ENCODE data around the gene SUGP1. TPM values are rescaled to one million over a fixed set of nuclear protein-coding genes. Genes with fewer than 3 reads are reported as not detected.

Gene SUGP1
- total and polyA plus RNA-seq, 2 of the 13 experiments (the other 11 are each of a cell fraction or from before 2014, with no cell fraction given): 21.6 to 25.9 TPM

GRCh38 chr19:19240476-19240875 is 79.8 kb downstream of the SUGP1 start:
- in situ Hi-C loops (cut with HindIII; ENCODE audit: extremely low pct_ligation_motif_present, low pct_unique_long_range_greater_than_20kb) (no loop called here), intact Hi-C loops (cut with micrococcal nuclease; ENCODE audit: unreplicated experiment) (no loop called here)
- ATAC-seq: no peak
- POLR2A ChIA-PET: no interaction called here
- no peak for FAIRE-seq
- Histone ChIP-seq H3K27ac (ENCODE audit: extremely low read length, insufficient read depth, low read length) (no peak overlapping the region), H3K79me2 (ENCODE audit: insufficient read depth, low read length) (no peaks in the 10 kb centered on the region), H2AFZ (ENCODE audit: low read length) (no peak overlapping the region), H3K4me1 (ENCODE audit: insufficient read depth, low read length) (no peaks in the 10 kb centered on the region), H4K20me1 (ENCODE audit: insufficient read depth, low read length) (no peaks in the 10 kb centered on the region), H3K27me3 (ENCODE audit: control insufficient read depth in 1 of 2, insufficient read depth in 2 of 2, low read length in 2 of 2) (0 out of 5 replicates have a peak, but pooled peaks cover 0 to 9% of the 10 kb centered on the region in 2 experiments), H3K4me3 (replicated peaks in 1 of 3; ENCODE audit: insufficient read depth in 1 of 3, low read depth in 2 of 3, low read length in 3 of 3) (no peak overlapping the region), H3K4me2 (ENCODE audit: low read depth, low read length) (no peak overlapping the region), H3K36me3 (replicated peaks in 1 of 2; ENCODE audit: control insufficient read depth in 1 of 2, insufficient read depth in 2 of 2, low read length in 2 of 2) (no peaks in the 10 kb centered on the region), H3K9me3 (ENCODE audit: low read length) (no peaks in the 10 kb centered on the region), H3K9ac (ENCODE audit: insufficient read depth, low read depth, low read length) (no peak overlapping the region)
- 11% methylated on average over 8 of the region's 9 CpGs for WGBS (ENCODE audit: low lambda C conversion rate)
- DNase-seq (ENCODE audit: low spot score): no peak
- TF ChIP-seq HNRNPUL1 (IDR thresholded peaks at IDR 0.05; ENCODE audit: low read depth, low read length) (no peak), ZNF275 (CRISPR knock-in tag; IDR thresholded peaks at IDR 0.05; ENCODE audit: borderline replicate concordance) (no peak), ZNF569 (CRISPR knock-in tag; IDR thresholded peaks at IDR 0.05; ENCODE audit: borderline replicate concordance) (no peak), MTA1 (CRISPR knock-in tag; IDR thresholded peaks at IDR 0.05; ENCODE audit: borderline replicate concordance) (no peak)
- CTCF ChIA-PET (ENCODE audit: low intra/inter-chr PET ratio, low total read pairs): no interaction called here
- BruUV-seq (replicated peaks): no TSS peak

- Histone ChIP-seq H3K27ac (ENCODE audit: extremely low read length, insufficient read depth, low read length) (no peak overlapping the region), H3K4me1 (ENCODE audit: insufficient read depth, low read length) (no peaks in the 10 kb centered on the region), H3K4me2 (ENCODE audit: low read depth, low read length) (no peak overlapping the region), H3K79me2 (ENCODE audit: insufficient read depth, low read length) (no peaks in the 10 kb centered on the region), H3K36me3 (replicated peaks in 1 of 2; ENCODE audit: control insufficient read depth in 1 of 2, insufficient read depth in 2 of 2, low read length in 2 of 2) (no peaks in the 10 kb centered on the region), H3K4me3 (replicated peaks in 1 of 3; ENCODE audit: insufficient read depth in 1 of 3, low read depth in 2 of 3, low read length in 3 of 3) (no peak overlapping the region), H4K20me1 (ENCODE audit: insufficient read depth, low read length) (no peaks in the 10 kb centered on the region), H3K9me3 (ENCODE audit: low read length) (peaks cover 2% of the 10 kb centered on the region; the same call in 1 of the 2 replicates), H3K27me3 (ENCODE audit: control insufficient read depth in 1 of 2, insufficient read depth in 2 of 2, low read length in 2 of 2) (0 out of 5 replicates have a peak, but pooled peaks cover 0 to 9% of the 10 kb centered on the region in 2 experiments), H3K9ac (ENCODE audit: insufficient read depth, low read depth, low read length) (no peak overlapping the region), H2AFZ (ENCODE audit: low read length) (no peak overlapping the region)
- in situ Hi-C loops (cut with HindIII; ENCODE audit: extremely low pct_ligation_motif_present, low pct_unique_long_range_greater_than_20kb): no loop called here
- FAIRE-seq (no peak), ATAC-seq (no peak), DNase-seq (ENCODE audit: low spot score) (no peak)
- no TSS peak for BruUV-seq (replicated peaks)
- ChIA-PET CTCF (ENCODE audit: low intra/inter-chr PET ratio, low total read pairs) (no interaction called here), POLR2A (no interaction called here)
- intact Hi-C loops (cut with micrococcal nuclease; ENCODE audit: unreplicated experiment): no loop called here
- 0 out of 2 replicates have a peak, but pooled peaks have one; percentile 59 for TF ChIP-seq NBN (conservative IDR thresholded peaks at IDR 0.05)
- no peak for TF ChIP-seq POLR2A (IDR thresholded peaks at IDR 0.05; ENCODE audit: insufficient read depth in 1 of 2, low read depth in 2 of 2, low read length in 2 of 2)
Measured at GRCh38 chr19:19239675-19240074, 80.6 kb downstream of the SUGP1 start.
